SH-SY5Y (cell line): ENCODE data around the gene MMRN1.

ENCODE experiments used
- GATA2 ChIP-seq: IDR thresholded peaks from 2 replicates; pipeline ENCODE4 v1.6.1; 2011; ENCODE audit warnings: mild to moderate bottlenecking, low read depth, low read length
- GATA3 ChIP-seq: IDR thresholded peaks from 2 replicates; pipeline ENCODE4 v1.6.1; 2011; ENCODE audit warnings: low read depth, mild to moderate bottlenecking, low read length, moderate library complexity

Gene MMRN1

DNA sequence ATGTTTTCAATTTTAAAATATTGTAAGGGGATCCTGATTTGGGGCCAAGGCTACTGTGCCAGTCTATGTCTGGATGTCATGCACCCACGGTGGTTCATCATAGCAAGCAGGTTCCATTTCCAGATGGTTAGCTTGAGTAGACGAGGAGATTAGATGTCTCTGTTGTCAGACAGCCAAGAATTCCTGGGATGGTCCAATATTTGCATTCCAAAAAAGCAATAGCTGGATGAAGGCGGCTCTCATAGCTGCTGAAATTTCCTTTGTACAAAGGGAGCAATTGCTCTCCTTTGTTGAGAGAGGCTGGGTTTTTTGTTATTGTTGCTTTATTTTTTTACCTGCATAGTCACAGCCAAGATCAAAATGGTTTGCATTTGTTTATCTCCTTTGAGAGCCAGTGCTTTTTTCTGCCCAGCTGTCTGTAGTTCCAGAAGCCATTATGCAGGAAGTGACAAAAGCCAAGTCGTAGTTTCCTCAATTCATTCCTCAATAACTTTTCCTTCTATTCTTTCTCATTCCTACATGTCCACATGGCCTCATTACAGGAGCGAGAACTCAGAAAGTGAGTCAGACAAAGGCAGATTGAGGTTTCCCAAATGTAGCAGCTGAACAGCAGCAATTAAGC lies 107.9 kb downstream of the MMRN1 start:
- no peak for TF ChIP-seq GATA2
- no peak for TF ChIP-seq GATA3
